ENCODE data around the gene TRAK1. TPM values are rescaled to one million over a fixed set of nuclear protein-coding genes. Genes with fewer than 3 reads are reported as not detected.

TRAK1 gene
- total RNA-seq, 4 donors from 2014 or later, result 14.3 to 37.5 (median 21.4) TPM

DNA sequence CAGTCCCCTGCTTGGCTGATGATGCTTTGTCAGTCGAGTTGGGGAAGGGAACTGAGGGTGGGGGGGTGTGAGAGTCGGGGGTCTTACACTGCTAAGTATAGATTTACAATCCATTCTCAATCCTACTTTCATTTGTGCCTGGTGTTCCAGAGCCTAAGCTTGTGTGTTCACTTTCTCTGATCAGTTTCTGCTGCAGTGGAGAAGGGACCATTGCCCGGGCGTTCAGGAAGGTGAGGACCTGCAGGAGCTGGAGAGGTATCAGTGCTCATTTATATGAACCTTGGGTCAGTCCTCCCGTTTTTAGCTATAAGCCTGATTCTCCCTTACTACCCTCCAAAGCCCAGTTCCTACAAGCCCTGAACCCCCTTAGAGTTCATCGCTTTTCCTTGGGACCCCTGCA lies 41.0 kb upstream of the TRAK1 start:
- DNase-seq, result peak in 1 of 2 donors; percentile 5
- Histone ChIP-seq H3K27ac (no peak overlapping the region), H3K4me1 (no peaks in the 10 kb centered on the region), H3K9me3 (no peaks in the 10 kb centered on the region), H3K4me3 (no peak overlapping the region), H3K36me3 (no peaks in the 10 kb centered on the region), H3K27me3 (no peaks in the 10 kb centered on the region)
- intact Hi-C loops (cut with DNase I; ENCODE audit: low total_unique reads), result no loop called here
- TF ChIP-seq, protein P1, sequence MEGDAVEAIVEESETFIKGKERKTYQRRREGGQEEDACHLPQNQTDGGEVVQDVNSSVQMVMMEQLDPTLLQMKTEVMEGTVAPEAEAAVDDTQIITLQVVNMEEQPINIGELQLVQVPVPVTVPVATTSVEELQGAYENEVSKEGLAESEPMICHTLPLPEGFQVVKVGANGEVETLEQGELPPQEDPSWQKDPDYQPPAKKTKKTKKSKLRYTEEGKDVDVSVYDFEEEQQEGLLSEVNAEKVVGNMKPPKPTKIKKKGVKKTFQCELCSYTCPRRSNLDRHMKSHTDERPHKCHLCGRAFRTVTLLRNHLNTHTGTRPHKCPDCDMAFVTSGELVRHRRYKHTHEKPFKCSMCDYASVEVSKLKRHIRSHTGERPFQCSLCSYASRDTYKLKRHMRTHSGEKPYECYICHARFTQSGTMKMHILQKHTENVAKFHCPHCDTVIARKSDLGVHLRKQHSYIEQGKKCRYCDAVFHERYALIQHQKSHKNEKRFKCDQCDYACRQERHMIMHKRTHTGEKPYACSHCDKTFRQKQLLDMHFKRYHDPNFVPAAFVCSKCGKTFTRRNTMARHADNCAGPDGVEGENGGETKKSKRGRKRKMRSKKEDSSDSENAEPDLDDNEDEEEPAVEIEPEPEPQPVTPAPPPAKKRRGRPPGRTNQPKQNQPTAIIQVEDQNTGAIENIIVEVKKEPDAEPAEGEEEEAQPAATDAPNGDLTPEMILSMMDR (IDR thresholded peaks at IDR 0.05), result no peak
- no peak for TF ChIP-seq POLR2A (IDR thresholded peaks at IDR 0.05)

DNA sequence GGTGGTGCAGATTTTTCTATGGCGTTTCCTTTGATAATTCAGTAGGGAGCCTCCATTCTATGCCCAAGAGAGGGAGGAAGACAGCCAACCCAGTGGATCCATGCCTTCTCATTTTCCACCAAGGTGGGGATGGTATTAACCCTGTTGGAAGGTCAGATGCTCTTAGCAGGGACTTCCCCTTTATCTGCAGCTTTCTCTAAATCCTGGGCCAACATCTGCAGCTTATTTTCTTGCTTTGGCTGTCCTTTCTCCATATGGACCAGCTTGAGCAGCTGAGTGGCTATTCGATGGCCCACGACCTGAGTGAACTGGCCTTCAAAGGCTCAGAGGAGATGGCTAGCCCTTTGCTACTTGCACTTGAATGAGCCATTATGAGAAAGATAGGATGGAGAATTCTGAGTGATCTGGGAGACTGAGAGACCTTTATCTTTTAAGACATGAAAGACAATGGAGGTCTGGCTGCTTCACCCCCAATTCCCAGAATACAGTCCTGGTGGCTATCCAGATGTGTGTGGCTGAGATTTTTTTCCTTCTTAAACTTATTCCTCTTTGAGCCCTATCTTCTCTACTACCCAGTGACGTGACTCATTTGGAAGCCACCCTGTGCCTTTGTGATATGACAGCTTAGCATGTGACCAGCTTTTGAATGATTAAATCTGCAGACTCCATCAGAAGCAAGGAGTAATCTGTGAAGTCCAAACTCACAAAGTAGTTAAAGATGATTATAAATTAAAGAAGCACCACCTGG lies 39.6 kb upstream of the TRAK1 start:
- H3K36me3 ChIP-seq, result no peaks in the 10 kb centered on the region
- DNase-seq, result no peak
- no peaks in the 10 kb centered on the region for H3K27me3 ChIP-seq
- H3K4me1 ChIP-seq, result no peaks in the 10 kb centered on the region
- no peak overlapping the region for H3K4me3 ChIP-seq
- no peaks in the 10 kb centered on the region for H3K9me3 ChIP-seq
- peak overlapping the region; percentile 75 to 87 for H3K27ac ChIP-seq
- intact Hi-C loops (cut with DNase I; ENCODE audit: low total_unique reads), result no loop called here
- TF ChIP-seq, protein P1 (IDR thresholded peaks at IDR 0.05), result no peak
- TF ChIP-seq POLR2A (IDR thresholded peaks at IDR 0.05), result no peak

DNA sequence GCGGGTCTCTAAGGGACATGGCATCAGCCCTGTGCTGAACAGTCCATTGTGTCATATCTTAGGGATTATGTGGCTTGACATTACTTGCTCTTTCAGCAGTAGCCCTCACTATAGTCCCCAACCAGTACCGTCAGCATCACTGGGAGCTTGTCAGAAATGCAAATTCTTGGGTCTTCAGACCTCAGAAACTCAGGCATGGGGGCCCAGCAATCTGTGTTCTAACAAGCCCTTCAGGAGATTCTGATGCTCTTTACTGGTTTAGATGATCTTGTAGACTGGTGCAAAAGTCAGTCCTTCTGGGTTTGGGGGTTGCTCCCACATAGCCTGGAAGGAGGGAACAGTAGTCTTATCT lies 39.0 kb upstream of the TRAK1 start:
- Histone ChIP-seq H3K27me3 (no peaks in the 10 kb centered on the region), H3K9me3 (no peaks in the 10 kb centered on the region), H3K4me1 (no peaks in the 10 kb centered on the region), H3K36me3 (no peaks in the 10 kb centered on the region), H3K4me3 (no peak overlapping the region), H3K27ac (peak overlapping the region; percentile 75 to 87)
- TF ChIP-seq, protein P1 (IDR thresholded peaks at IDR 0.05), result no peak
- TF ChIP-seq POLR2A (IDR thresholded peaks at IDR 0.05), result no peak
- DNase-seq, result no peak
- intact Hi-C loops (cut with DNase I; ENCODE audit: low total_unique reads), result no loop called here

DNA sequence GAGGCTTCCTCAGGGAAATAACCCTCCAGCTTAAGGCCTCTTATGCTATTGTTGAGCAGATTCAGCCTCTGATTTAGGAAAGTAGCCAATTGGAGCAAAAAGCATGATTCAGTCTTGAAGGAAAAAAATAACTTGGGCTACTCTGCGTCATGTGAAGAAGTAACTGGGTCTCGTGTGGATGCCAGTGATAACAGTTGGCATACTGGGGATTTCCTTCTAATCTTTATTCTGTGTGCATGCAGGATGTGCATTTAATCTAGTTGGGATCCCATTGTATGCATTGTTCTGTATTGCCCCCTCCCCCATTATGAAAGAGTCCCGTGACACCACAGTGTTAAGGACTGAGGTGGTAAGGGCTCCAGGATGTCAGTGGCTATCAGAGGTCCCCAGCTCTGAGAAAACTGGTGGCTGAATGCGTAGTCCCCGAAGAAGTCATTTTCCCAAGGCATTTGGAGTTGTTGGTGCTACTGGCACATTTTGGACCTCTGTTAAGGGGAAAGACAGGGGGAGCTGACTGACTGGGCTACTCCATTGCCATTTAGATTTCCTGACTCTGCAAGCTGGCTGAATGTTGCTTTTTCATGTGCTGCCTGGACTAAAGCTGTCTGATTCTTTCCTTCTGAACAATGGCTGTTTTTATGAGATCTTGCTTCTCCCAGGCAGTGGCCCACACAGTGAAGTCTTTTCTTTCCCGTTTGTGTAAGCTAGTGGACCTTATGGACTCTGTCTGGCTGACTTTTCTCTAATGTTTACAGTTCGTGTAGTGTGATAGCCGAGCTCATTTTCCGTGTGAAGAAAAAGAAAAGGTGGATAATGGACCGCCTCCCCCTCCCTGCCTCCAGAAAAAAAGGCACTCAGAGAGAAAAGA lies 38.4 kb upstream of the TRAK1 start:
- Histone ChIP-seq H3K36me3 (no peaks in the 10 kb centered on the region), H3K27ac (peak overlapping the region; percentile 75 to 87), H3K4me3 (no peak overlapping the region), H3K9me3 (no peaks in the 10 kb centered on the region), H3K27me3 (no peaks in the 10 kb centered on the region), H3K4me1 (no peaks in the 10 kb centered on the region)
- no peak for TF ChIP-seq POLR2A (IDR thresholded peaks at IDR 0.05)
- TF ChIP-seq, protein P1 (IDR thresholded peaks at IDR 0.05), result peak in 1 of 4 experiments; percentile 29
- intact Hi-C loops (cut with DNase I; ENCODE audit: low total_unique reads), result no loop called here
- no peak for DNase-seq

DNA sequence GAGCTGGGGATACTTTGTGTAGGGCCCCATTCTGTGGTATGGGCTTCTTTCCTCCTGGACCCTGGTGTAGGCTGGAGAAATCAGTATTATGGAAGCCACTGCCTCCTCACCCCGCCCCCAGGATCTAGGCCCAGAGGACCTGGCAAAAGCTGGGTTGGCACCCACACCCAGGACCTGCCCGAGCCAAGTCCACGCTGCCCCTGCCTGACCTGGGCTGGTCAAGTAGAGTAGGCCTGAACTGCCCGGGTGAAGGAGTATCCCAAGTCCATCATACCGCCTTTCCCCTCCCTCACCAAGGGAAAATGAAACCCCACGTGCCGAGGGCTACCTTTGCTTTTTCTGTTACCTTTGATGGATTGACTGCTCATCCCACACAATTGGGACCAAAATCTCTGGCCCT lies 37.7 kb upstream of the TRAK1 start:
- DNase-seq, result no peak
- H3K36me3 ChIP-seq, result no peaks in the 10 kb centered on the region
- intact Hi-C loops (cut with DNase I; ENCODE audit: low total_unique reads), result no loop called here
- TF ChIP-seq POLR2A (IDR thresholded peaks at IDR 0.05), result no peak
- TF ChIP-seq, protein P1 (IDR thresholded peaks at IDR 0.05), result no peak
- H3K9me3 ChIP-seq, result no peaks in the 10 kb centered on the region
- no peaks in the 10 kb centered on the region for H3K4me1 ChIP-seq
- H3K4me3 ChIP-seq, result no peak overlapping the region
- H3K27ac ChIP-seq, result peak overlapping the region; percentile 75 to 87
- no peaks in the 10 kb centered on the region for H3K27me3 ChIP-seq
